Activated CD8-positive, alpha-beta memory T cell treated with anti-CD3 and anti-CD28 coated beads for 4 hours (primary cell): ENCODE measurements around the gene INTS6L.
"Not testable (repeated sequence)": the region's sequence is repeated elsewhere in the genome, so short reads cannot be mapped to it uniquely, and the experiment has no call there.

ENCODE experiments used
- DNase-seq, 2 donors: peaks; one replicate each; pipeline ENCODE4 v3.0.0-alpha.2; 2020; ENCODE audit warnings: low read depth in 2 of 2

Gene INTS6L

GRCh38 chrX:135522878-135523693 is 2.6 kb downstream of the INTS6L start:
- DNase-seq, result no peak

- DNase-seq, result no peak
Measured at GRCh38 chrX:135528254-135528653, 7.8 kb downstream of the INTS6L start.

GRCh38 chrX:135528756-135529155 is 8.3 kb downstream of the INTS6L start:
- DNase-seq, result no peak

- DNase-seq, result no peak
Measured at GRCh38 chrX:135530097-135530496, 9.6 kb downstream of the INTS6L start.

- DNase-seq, result no peak
Measured at GRCh38 chrX:135531813-135532212, 11.4 kb downstream of the INTS6L start.

GRCh38 chrX:135535077-135535940 is 14.8 kb downstream of the INTS6L start:
- DNase-seq, result no peak

- DNase-seq, result no peak
Measured at GRCh38 chrX:135536877-135537276, 16.4 kb downstream of the INTS6L start.

GRCh38 chrX:135541351-135541750 is 20.9 kb downstream of the INTS6L start:
- DNase-seq, result no peak

GRCh38 chrX:135543172-135543571 is 22.7 kb downstream of the INTS6L start:
- DNase-seq, result no peak

GRCh38 chrX:135543924-135544323 is 23.5 kb downstream of the INTS6L start:
- no peak for DNase-seq

- DNase-seq, result no peak
Measured at GRCh38 chrX:135544338-135544948, 24.0 kb downstream of the INTS6L start.

- DNase-seq, result no peak
Measured at GRCh38 chrX:135547767-135548166, 27.3 kb downstream of the INTS6L start.

- DNase-seq, result no peak
Measured at GRCh38 chrX:135549519-135549918, 29.1 kb downstream of the INTS6L start.

GRCh38 chrX:135556055-135556454 is 35.6 kb downstream of the INTS6L start:
- DNase-seq, result no peak

- no peak for DNase-seq
Measured at GRCh38 chrX:135557344-135557743, 36.9 kb downstream of the INTS6L start.

- no peak for DNase-seq
Measured at GRCh38 chrX:135572436-135572835, 52.0 kb downstream of the INTS6L start.

- no peak for DNase-seq
Measured at GRCh38 chrX:135581496-135581895, 61.0 kb downstream of the INTS6L start.

- no peak for DNase-seq
Measured at GRCh38 chrX:135585153-135585552, 64.7 kb downstream of the INTS6L start.

GRCh38 chrX:135591871-135592270 is 71.4 kb downstream of the INTS6L start:
- DNase-seq, result no peak

- DNase-seq, result not testable (repeated sequence)
Measured at GRCh38 chrX:135594049-135594448, 73.6 kb downstream of the INTS6L start.

GRCh38 chrX:135594453-135594852 is 74.0 kb downstream of the INTS6L start:
- DNase-seq, result not testable (repeated sequence)

GRCh38 chrX:135595543-135595942 is 75.1 kb downstream of the INTS6L start:
- no peak for DNase-seq
